ENCODE data around the gene PTP4A2.

Gene PTP4A2

DNA sequence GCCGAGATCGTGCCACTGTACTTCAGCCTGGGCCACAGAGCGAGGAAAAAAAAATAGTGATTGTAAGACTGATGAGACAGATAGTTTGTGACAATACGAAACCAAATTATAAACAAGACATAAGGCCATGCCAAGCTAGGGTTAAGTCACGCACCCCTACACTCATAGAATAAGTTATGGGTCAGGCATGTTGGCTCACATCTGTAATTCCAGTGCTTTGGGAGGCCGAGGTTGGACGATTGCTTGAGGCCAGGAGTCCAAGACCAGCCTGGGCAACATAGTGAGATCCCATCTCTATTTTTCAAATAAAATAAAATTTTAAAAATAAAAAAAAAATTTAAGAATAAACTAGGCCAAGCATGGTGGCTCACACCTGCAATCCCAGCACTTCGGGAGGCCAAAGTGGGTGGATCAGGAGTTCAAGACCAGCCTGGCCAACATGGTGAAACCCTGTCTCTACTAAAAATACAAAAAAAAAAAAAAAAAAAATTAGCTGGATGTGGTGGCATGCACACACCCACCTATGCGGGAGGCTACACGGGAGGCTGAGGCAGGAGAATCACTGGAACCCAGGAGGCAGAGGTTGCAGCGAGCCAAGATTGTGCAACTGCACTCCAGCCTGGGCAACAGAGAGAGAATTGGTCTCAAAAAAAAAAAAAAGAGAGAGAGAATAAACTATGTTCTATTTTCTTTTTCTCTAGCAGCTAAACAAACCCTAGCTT lies 72.3 kb downstream of the PTP4A2 start:
- DNase-seq (ENCODE audit: extremely low read depth in 1 of 2, low read depth in 1 of 2), result no peak

DNA sequence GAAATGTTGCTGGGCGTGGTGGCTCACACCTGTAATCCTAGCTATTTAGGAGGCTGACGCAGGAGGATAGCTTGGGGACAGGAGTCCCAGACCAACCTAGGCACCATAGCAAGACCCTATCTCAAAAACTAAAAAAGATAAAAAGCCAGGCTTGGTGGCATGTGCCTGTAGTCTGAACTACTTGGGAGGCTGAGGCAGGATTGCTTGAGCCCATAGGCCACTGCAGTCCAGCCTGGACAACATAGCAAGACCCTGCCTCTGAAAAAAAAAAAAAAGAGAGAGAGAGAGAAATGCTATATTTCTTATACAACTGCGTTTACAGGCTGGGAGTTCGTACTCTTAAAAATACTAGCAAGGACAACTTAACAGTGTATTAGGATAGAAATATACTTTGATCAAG lies 76.1 kb downstream of the PTP4A2 start:
- DNase-seq (ENCODE audit: extremely low read depth in 1 of 2, low read depth in 1 of 2), result no peak

DNA sequence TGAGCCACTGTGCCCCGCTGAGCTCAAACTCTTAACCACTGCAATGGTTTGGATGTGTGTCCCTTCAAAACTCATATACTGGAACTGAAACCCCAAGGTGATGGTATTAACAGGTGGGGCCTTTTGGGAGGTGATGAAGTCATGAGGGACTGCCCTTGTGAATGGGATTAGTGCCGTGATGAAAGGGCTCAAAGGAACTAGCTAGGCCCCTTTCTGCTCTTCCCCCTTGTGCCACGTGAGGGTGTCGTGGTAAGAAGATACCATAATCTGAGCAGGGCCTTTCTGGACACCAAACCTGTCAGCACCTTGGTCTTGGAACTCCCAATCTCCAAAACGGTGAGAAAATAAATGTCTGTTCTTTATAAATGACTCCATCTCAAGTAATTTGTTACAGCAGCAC lies 76.8 kb downstream of the PTP4A2 start:
- DNase-seq (ENCODE audit: extremely low read depth in 1 of 2, low read depth in 1 of 2), result no peak

DNA sequence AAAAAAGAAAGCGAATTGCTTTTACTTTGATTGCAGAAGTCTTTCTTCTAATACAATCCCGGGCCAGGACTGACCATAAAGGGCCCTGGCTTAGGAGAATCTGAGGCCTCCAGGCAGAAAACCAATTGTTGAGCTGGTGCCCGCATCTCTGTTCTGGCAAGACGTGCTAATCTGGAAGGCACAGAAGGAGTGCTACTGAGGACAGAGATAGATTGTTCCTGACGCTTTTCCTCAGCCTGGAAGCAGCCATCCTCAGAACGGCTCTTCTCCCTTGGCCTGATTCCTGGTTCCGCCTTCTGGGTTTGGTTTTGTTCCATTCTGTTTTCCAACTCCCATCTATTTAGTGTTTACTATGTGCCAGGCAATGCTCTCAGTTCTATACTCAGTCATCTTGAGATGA lies 77.6 kb downstream of the PTP4A2 start:
- DNase-seq (ENCODE audit: extremely low read depth in 1 of 2, low read depth in 1 of 2), result no peak

DNA sequence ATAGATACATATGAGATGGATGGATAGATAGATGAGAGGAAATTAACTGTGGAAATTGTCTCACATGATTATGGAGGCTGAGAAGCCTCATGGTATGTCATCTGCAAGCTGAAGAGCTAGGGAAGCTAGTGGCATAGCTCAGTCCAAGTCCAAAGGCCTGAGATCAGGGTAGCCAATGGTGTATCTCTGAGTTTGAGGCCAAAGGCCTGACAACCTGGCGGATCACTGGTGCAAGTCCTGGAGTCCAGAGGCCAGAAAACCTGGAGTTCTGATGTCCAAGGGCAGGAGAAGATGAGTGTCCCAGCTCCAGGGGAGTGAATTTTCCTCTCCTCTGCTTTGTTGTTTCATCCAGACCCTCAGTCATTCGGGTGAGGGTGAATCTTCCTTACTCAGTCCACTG lies 78.4 kb downstream of the PTP4A2 start:
- no peak for DNase-seq (ENCODE audit: extremely low read depth in 1 of 2, low read depth in 1 of 2)

DNA sequence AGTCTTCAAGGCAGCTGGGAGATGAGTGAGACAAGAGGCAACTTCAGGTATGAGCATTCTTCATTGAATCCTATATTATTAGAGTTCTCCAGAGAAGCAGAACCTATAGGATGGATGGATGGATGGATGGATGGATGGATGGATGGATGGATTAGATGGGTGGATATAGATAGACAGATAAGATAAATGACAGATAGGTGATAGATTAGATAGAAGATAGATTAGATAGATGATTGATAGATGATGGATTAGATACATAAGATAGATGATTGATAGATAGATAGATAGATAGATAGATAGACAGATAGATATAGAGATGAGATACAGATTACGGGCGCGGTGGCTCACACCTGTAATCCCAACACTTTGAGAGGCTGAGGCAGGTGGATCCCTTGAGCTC lies 79.1 kb downstream of the PTP4A2 start:
- DNase-seq (ENCODE audit: extremely low read depth in 1 of 2, low read depth in 1 of 2), result no peak

DNA sequence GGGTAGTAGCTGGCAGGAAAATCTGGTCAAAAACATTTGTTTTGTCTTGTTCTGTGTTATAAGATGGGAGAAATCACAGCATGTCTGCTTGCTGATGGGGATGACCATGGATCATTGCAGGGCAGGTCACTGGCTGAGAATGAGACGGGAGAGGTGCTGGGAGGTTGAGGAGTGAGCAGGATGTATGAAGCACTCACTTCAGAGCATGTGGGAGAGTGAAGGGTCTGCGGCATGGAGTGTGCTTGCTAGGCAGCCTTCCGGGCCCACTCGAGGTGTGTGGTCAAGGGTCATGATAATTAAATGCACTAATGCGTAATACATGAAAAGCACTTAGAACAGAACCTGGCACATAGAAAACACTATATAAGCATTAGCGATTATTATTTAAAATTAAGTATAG lies 80.3 kb downstream of the PTP4A2 start:
- no peak for DNase-seq (ENCODE audit: extremely low read depth in 1 of 2, low read depth in 1 of 2)
